IPS-18a (cell line): ENCODE data around the gene LRP5.
"Not testable (repeated sequence)": the region's sequence is repeated elsewhere in the genome, so short reads cannot be mapped to it uniquely, and the experiment has no call there.

Experiments used
- H3K27ac ChIP-seq: one replicate; pipeline ENCODE4 v1.5.1; 2013; ENCODE audit warnings: low read length
- H3K27me3 ChIP-seq: one replicate; pipeline ENCODE4 v1.6.1; 2013; ENCODE audit warnings: mild to moderate bottlenecking, low read length; ENCODE audit not compliant: control insufficient read depth, insufficient read depth
- H3K36me3 ChIP-seq: one replicate; pipeline ENCODE4 v1.6.1; 2013; ENCODE audit warnings: low read depth, low read length; ENCODE audit not compliant: control insufficient read depth
- H3K4me1 ChIP-seq: one replicate; pipeline ENCODE4 v1.6.1; 2013; ENCODE audit warnings: low read depth, low read length; ENCODE audit not compliant: control insufficient read depth
- H3K4me3 ChIP-seq: one replicate; pipeline ENCODE4 v1.5.1; 2013; ENCODE audit warnings: low read length
- H3K9ac ChIP-seq: one replicate; pipeline ENCODE4 v1.6.1; 2013; ENCODE audit warnings: mild to moderate bottlenecking, low read length, moderate library complexity
- H3K9me3 ChIP-seq: one replicate; pipeline ENCODE4 v1.6.1; 2013; ENCODE audit warnings: low read depth, low read length; ENCODE audit not compliant: control insufficient read depth

LRP5 gene

GRCh38 chr11:68438658-68439259 lies 126.4 kb downstream of the LRP5 start:
- H3K4me1 ChIP-seq: peaks cover 18% of the 10 kb centered on the region
- no peak overlapping the region for H3K27ac ChIP-seq
- H3K4me3 ChIP-seq: no peak overlapping the region
- H3K9ac ChIP-seq: no peak overlapping the region
- no peaks in the 10 kb centered on the region for H3K9me3 ChIP-seq
- H3K27me3 ChIP-seq: no peaks in the 10 kb centered on the region
- H3K36me3 ChIP-seq: no peaks in the 10 kb centered on the region

GRCh38 chr11:68439355-68440065 lies 127.1 kb downstream of the LRP5 start:
- H3K27me3 ChIP-seq: no peaks in the 10 kb centered on the region
- H3K9me3 ChIP-seq: no peaks in the 10 kb centered on the region
- peaks cover 18% of the 10 kb centered on the region for H3K4me1 ChIP-seq
- no peaks in the 10 kb centered on the region for H3K36me3 ChIP-seq
- no peak overlapping the region for H3K4me3 ChIP-seq
- no peak overlapping the region for H3K9ac ChIP-seq
- no peak overlapping the region for H3K27ac ChIP-seq

- Histone ChIP-seq H3K9ac (no peak overlapping the region), H3K36me3 (no peaks in the 10 kb centered on the region), H3K27ac (no peak overlapping the region), H3K9me3 (no peaks in the 10 kb centered on the region), H3K4me3 (no peak overlapping the region), H3K27me3 (no peaks in the 10 kb centered on the region), H3K4me1 (peaks cover 18% of the 10 kb centered on the region)
Measured at GRCh38 chr11:68440224-68440623, 127.8 kb downstream of the LRP5 start.

- H3K9ac ChIP-seq: no peak overlapping the region
- no peak overlapping the region for H3K4me3 ChIP-seq
- no peaks in the 10 kb centered on the region for H3K9me3 ChIP-seq
- no peak overlapping the region for H3K27ac ChIP-seq
- H3K4me1 ChIP-seq: peaks cover 18% of the 10 kb centered on the region
- no peaks in the 10 kb centered on the region for H3K27me3 ChIP-seq
- no peaks in the 10 kb centered on the region for H3K36me3 ChIP-seq
Measured at GRCh38 chr11:68441466-68442230, 129.3 kb downstream of the LRP5 start.

- no peaks in the 10 kb centered on the region for H3K27me3 ChIP-seq
- H3K27ac ChIP-seq: no peak overlapping the region
- H3K4me1 ChIP-seq: peaks cover 18% of the 10 kb centered on the region
- no peak overlapping the region for H3K4me3 ChIP-seq
- H3K9ac ChIP-seq: no peak overlapping the region
- no peaks in the 10 kb centered on the region for H3K9me3 ChIP-seq
- no peaks in the 10 kb centered on the region for H3K36me3 ChIP-seq
Measured at GRCh38 chr11:68442433-68442832, 130.0 kb downstream of the LRP5 start.

- H3K27me3 ChIP-seq: no peaks in the 10 kb centered on the region
- no peaks in the 10 kb centered on the region for H3K9me3 ChIP-seq
- no peaks in the 10 kb centered on the region for H3K36me3 ChIP-seq
- H3K9ac ChIP-seq: no peak overlapping the region
- no peak overlapping the region for H3K4me3 ChIP-seq
- H3K4me1 ChIP-seq: peaks cover 16% of the 10 kb centered on the region
- H3K27ac ChIP-seq: no peak overlapping the region
Measured at GRCh38 chr11:68444566-68444965, 132.2 kb downstream of the LRP5 start.

- Histone ChIP-seq H3K4me3 (no peak overlapping the region), H3K9ac (no peak overlapping the region), H3K36me3 (no peaks in the 10 kb centered on the region), H3K27me3 (no peaks in the 10 kb centered on the region), H3K4me1 (peaks cover 8% of the 10 kb centered on the region), H3K9me3 (no peaks in the 10 kb centered on the region), H3K27ac (no peak overlapping the region)
Measured at GRCh38 chr11:68445531-68446035, 133.2 kb downstream of the LRP5 start.

GRCh38 chr11:68446046-68446725 lies 133.8 kb downstream of the LRP5 start:
- no peaks in the 10 kb centered on the region for H3K9me3 ChIP-seq
- H3K27me3 ChIP-seq: no peaks in the 10 kb centered on the region
- H3K27ac ChIP-seq: no peak overlapping the region
- H3K9ac ChIP-seq: no peak overlapping the region
- H3K4me1 ChIP-seq: peaks cover 7% of the 10 kb centered on the region
- no peak overlapping the region for H3K4me3 ChIP-seq
- no peaks in the 10 kb centered on the region for H3K36me3 ChIP-seq

GRCh38 chr11:68447015-68447801 lies 134.8 kb downstream of the LRP5 start:
- H3K27ac ChIP-seq: no peak overlapping the region
- no peaks in the 10 kb centered on the region for H3K9me3 ChIP-seq
- no peaks in the 10 kb centered on the region for H3K4me1 ChIP-seq
- no peak overlapping the region for H3K4me3 ChIP-seq
- H3K27me3 ChIP-seq: no peaks in the 10 kb centered on the region
- no peak overlapping the region for H3K9ac ChIP-seq
- H3K36me3 ChIP-seq: no peaks in the 10 kb centered on the region

GRCh38 chr11:68447914-68448313 lies 135.5 kb downstream of the LRP5 start:
- not testable (repeated sequence) for H3K9ac ChIP-seq, H3K4me3 ChIP-seq, H3K36me3 ChIP-seq, H3K9me3 ChIP-seq, H3K27me3 ChIP-seq, H3K27ac ChIP-seq, H3K4me1 ChIP-seq

GRCh38 chr11:68448604-68449011 lies 136.2 kb downstream of the LRP5 start:
- Histone ChIP-seq H3K4me1 (no peaks in the 10 kb centered on the region), H3K27me3 (no peaks in the 10 kb centered on the region), H3K9me3 (no peaks in the 10 kb centered on the region), H3K27ac (no peak overlapping the region), H3K4me3 (no peak overlapping the region), H3K9ac (no peak overlapping the region), H3K36me3 (no peaks in the 10 kb centered on the region)
